GM21528 (cell line): ENCODE data around the gene APBA1.
"Not testable (repeated sequence)": the region's sequence is repeated elsewhere in the genome, so short reads cannot be mapped to it uniquely, and the experiment has no call there.

ENCODE experiments used
- ATAC-seq: cut with Tn5 transposase; IDR thresholded peaks from one replicate; pipeline ENCODE4 v1.9.1; 2021; ENCODE audit warnings: mild to moderate bottlenecking, moderate library complexity; ENCODE audit not compliant: unreplicated experiment, low FRiP score

Gene APBA1

DNA sequence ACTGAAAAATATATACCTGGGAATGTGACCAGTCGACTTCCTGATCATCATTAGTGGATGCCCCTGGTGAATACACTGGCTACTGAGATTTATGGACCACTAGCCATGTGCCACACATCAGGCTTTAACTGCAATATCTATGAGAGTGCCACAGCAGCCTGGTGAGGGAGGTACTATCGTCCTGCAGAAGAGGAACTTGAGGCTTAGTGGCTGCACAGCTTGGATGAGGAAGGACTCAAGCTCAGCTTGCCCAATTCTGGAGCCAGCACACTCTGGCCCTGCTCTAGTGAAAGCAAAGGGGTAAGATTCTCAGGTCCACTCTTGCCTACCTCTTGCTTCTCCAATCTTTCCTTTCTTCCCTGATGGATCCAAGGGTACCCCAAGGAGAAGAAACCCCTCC lies 217.8 kb downstream of the APBA1 start:
- ATAC-seq, result no peak

- ATAC-seq, result no peak
These were observed 218.4 kb downstream of the APBA1 start for GRCh38 chr9:69453746-69454145.

DNA sequence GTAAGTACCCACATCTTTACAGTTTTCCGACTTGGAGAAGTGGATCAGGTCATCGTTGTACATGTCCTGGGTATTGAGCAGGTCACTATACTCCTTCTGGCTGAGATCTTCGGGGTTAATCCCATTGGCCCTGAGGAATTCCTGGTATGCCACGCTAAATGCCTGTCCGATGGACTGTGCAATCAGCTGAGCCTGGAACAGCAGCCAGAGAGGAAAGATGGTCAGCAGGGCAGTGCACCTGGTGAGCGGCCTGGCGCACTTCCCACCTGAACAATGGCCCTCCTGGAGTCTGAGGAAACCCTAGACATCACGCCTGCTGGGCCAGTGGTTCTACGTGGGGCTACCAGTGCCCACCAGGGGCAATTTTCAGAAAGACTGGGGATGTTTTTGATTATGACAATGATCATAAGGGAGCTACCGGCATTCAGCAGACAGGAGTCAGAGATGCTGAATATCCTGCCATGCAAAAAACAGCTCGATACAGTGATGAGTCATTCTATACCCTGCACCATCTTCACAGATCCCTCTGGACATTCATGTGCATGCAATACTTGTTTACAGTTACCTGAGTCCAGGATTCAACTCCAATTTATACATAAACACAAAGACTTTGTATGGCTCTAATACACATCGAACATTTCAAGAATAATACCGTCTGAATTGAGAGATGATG lies 219.9 kb downstream of the APBA1 start:
- ATAC-seq, result no peak

GRCh38 chr9:69446496-69446895 lies 225.7 kb downstream of the APBA1 start:
- ATAC-seq, result no peak

DNA sequence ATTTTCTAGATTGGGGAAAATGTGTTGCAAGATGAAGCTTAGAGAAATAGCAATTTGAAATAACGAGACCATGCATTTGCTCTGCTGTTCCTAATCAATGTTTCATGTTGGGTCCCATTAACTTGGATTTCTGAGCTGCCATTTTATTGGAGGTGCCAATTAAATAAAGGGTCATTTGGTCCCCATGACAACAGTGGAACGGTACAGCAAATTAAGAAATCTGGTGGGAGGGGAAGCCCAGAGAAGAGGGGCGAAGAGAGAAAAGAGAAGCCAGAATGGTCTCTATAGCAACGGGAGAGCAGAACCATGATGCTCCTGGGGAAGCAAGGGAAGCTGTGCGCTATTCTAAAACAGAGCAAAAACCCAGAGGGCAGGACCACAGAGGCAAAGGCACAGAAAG lies 226.9 kb downstream of the APBA1 start:
- ATAC-seq, result no peak

GRCh38 chr9:69444791-69445190 lies 227.4 kb downstream of the APBA1 start:
- no peak for ATAC-seq

DNA sequence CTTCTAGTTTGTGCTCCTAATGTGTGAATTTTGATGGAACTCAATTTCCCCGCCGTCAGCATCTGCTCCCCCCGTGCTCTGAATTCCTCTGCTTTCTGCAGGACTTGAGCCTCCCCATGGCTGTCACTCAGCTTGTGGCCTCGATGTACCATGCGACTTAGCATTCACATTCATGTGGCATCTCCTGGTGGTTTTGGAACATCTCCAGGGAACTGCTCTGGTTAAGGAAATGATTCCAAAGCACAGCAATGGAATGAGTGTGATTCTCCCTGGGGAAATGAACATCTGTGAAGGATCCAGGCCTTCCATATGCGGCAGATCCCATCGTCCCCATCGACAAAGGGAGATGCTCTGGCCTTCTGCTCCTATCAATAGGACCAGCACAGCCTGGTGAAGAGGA lies 228.2 kb downstream of the APBA1 start:
- no peak for ATAC-seq

DNA sequence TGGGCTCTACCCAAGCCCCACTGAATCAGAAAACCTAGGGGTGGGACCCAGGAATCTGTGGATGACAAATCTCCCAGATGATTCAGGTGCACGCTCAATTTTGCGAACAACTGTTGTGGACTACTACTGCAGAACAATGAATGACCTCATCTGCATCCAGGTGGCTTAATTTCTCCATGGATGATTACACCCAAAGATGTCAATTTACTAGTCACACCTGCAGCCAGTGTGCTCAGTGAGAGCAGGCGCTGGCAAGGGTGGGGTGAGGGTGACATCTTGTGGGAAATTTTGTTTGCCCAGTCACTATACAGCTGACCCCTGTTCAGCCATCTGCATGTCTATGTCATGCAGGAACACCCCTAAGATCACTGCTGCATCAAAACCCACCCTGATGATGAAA lies 229.0 kb downstream of the APBA1 start:
- no peak for ATAC-seq

GRCh38 chr9:69442486-69442885 lies 229.7 kb downstream of the APBA1 start:
- ATAC-seq, result no peak

DNA sequence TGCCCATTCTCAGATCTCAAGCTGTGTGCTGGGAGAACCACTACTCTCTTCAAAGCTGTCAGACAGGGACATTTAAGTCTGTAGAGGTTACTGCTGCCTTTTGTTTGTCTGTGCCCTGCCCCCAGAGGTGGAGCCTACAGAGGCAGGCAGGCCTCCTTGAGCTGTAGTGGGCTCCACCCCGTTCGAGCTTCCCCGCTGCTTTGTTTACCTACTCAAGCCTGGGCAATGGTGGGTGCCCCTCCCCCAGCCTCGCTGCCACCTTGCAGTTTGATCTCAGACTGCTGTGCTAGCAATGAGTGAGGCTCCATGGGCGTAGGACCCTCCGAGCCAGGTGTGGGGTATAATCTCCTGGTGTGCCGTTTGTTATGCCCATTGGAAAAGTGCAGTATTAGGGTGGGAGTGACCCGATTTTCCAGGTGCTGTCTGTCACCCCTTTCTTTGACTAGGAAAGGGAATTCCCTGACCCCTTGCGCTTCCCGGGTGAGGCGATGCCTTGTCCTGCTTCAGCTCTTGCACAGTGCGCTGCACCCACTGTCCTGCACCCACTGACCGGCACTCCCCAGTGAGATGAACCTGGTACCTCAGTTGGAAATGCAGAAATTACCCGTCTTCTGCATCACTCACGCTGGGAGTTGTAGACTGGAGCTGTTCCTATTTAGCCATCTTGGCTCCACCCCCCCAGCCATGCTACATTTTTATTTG lies 231.8 kb downstream of the APBA1 start:
- not testable (repeated sequence) for ATAC-seq

- ATAC-seq, result not testable (repeated sequence)
These were observed 232.5 kb downstream of the APBA1 start for GRCh38 chr9:69439654-69440053.

DNA sequence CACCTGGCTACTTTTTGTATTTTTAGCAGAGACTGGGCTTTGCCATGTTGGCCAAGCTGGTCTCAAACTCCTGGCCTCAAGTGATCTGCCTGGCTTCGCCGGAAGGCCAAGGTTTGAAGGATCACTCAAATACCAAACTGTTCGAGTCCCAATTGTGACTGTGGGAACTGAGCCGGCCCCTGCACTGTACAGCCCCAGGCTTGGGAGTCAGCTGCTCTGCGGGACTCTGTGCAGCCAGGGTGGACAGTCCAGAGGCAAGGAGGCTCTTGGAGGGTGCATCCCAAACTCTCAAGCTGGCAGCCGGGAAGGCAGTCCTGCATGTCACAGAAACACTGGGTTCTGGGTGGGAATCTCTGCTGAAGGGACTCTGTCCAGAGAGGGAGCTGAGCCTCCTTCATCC lies 238.2 kb downstream of the APBA1 start:
- no peak for ATAC-seq

DNA sequence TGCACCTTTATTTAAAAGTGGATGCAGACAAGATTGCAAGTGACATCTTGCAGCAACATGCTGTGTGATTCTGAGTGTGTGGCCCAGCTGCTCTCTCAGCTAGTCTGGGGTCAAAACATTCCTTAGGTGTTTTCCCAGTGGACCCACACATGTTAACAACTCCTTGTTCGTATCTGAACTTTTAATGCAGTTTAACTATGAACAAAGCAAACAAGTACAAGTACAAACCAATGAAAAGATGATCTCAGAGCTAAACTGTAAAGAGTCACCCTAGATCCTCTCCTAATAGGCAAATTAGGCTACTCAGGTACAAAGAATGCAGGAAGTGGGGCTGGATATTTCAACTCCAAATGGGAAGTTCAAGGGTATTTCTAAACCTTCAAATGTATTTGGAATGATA lies 238.8 kb downstream of the APBA1 start:
- ATAC-seq, result no peak

- no peak for ATAC-seq
These were observed 239.5 kb downstream of the APBA1 start for GRCh38 chr9:69432623-69433022.

DNA sequence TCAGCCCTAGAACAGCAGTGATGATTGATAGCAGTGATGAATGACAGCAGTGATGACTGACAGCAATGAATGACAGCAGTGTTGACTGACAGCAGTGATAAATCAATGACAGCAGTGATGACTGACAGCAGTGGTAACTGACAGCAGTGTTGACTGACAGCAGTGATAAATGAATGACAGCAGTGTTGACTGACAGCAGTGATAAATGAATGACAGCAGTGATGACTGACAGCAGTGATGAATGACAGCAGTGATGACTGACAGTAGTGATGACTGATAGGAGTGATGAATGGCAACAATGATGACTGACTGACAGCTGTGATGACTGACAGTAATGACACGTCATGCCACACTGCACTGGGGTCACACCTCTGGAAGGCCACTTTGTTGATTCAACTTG lies 240.4 kb downstream of the APBA1 start:
- no peak for ATAC-seq

- ATAC-seq, result no peak
These were observed 241.0 kb downstream of the APBA1 start for GRCh38 chr9:69431203-69431602.

GRCh38 chr9:69430206-69430605 lies 242.0 kb downstream of the APBA1 start:
- no peak for ATAC-seq

DNA sequence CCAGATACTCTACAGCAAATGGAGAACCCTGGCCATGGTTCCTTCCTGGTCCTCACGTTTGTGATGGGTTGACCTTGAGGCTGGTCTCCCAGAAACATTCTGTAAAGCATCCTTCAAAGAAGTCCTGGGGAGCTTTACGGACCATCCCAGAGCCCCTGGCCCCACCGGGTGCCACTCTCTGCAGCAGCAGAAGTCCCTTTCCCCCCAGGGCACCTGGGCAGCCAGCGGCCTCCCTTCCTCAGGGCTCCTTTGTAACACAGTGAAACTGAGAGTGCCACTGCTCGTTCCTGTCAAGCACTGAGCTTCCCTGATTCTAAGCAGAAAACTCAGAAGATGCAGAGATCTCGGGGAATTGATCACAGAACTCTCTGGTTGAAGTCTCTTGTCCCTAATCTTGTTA lies 242.9 kb downstream of the APBA1 start:
- ATAC-seq, result no peak

- ATAC-seq, result no peak
These were observed 244.0 kb downstream of the APBA1 start for GRCh38 chr9:69428017-69428785.

DNA sequence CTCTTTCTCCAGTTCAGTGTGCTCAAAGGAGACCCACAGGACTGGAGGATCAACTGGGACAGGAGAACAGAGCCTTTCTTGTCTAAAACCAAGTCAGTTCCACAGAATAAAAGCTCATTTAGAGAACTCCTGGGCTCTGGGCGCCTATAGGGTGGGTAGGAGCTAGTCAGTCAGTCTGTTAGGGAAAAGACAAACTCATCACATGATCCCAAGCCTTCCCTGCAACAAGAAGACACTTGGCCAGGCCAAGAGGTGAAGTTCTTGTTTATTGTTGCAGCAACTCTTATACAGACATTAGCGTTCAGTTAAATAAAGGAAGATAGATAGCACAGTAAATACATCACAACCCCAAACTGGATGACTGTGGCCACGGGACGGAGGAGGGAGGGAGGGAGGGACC lies 244.9 kb downstream of the APBA1 start:
- ATAC-seq, result no peak

- ATAC-seq, result no peak
These were observed 246.9 kb downstream of the APBA1 start for GRCh38 chr9:69425136-69425801.
